GM19023 (cell line): ENCODE results near the gene GALNT8.
"Not testable (repeated sequence)": the region's sequence is repeated elsewhere in the genome, so short reads cannot be mapped to it uniquely, and the experiment has no call there.

Source experiments
- ATAC-seq: cut with Tn5 transposase; IDR thresholded peaks from one replicate; pipeline ENCODE4 v1.9.1; 2021; ENCODE audit warnings: mild to moderate bottlenecking, moderate library complexity; ENCODE audit not compliant: unreplicated experiment

Gene GALNT8, protein sequence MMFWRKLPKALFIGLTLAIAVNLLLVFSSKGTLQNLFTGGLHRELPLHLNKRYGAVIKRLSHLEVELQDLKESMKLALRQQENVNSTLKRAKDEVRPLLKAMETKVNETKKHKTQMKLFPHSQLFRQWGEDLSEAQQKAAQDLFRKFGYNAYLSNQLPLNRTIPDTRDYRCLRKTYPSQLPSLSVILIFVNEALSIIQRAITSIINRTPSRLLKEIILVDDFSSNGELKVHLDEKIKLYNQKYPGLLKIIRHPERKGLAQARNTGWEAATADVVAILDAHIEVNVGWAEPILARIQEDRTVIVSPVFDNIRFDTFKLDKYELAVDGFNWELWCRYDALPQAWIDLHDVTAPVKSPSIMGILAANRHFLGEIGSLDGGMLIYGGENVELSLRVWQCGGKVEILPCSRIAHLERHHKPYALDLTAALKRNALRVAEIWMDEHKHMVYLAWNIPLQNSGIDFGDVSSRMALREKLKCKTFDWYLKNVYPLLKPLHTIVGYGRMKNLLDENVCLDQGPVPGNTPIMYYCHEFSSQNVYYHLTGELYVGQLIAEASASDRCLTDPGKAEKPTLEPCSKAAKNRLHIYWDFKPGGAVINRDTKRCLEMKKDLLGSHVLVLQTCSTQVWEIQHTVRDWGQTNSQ

GRCh38 chr12:4719821-4720636, at the start of gene GALNT8:
TSS of gene GALNT8 (plus strand) at chr12:4720400. CDS start at chr12:4720678, 278 bp downstream.
- ATAC-seq: no peak

DNA sequence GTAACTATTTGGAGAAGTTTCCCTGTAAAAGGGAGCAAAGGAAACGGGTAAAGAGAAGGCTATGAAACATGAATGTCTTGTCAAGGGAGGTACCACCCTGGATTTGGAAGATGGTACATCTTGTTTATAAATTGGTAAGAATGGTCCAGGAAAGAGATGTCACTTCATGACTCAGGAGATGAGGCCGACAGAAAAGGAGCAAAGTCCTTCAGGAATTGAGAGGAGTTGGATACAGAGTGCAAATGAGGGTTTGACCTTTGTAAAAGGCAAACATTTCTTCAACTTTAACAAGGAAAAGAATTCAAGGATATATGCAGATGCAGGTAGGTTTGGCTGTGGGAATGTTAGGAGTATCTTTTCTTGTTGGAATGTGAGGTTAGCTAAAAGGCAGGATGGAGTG, 40.5 kb upstream of the GALNT8 start:
- no peak for ATAC-seq

GRCh38 chr12:4681732-4682131, 38.5 kb upstream of the GALNT8 start:
- no peak for ATAC-seq

- ATAC-seq: no peak
Observed at GRCh38 chr12:4685317-4685716, 34.9 kb upstream of the GALNT8 start.

DNA sequence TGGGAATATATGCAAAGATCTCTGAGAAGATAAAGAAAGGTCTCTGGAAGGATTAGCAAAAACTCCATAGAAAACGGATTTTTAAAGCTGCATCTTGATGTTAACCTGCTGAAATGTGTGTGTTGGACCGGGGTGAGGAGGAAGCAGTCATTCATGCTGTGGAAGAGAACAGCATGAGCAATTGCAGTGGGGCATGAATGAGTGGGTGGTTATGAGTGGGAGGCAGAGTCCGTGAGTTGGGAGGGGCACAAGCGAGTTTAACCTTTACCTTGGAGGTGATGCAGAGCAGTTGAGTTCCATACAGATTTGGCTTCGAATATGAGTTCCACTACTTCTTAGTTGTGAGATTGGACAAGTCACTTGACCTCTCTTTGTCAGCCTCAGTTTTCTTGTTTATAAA, 29.4 kb upstream of the GALNT8 start:
- no peak for ATAC-seq

- ATAC-seq: no peak
Observed at GRCh38 chr12:4700621-4701026, 19.6 kb upstream of the GALNT8 start.

DNA sequence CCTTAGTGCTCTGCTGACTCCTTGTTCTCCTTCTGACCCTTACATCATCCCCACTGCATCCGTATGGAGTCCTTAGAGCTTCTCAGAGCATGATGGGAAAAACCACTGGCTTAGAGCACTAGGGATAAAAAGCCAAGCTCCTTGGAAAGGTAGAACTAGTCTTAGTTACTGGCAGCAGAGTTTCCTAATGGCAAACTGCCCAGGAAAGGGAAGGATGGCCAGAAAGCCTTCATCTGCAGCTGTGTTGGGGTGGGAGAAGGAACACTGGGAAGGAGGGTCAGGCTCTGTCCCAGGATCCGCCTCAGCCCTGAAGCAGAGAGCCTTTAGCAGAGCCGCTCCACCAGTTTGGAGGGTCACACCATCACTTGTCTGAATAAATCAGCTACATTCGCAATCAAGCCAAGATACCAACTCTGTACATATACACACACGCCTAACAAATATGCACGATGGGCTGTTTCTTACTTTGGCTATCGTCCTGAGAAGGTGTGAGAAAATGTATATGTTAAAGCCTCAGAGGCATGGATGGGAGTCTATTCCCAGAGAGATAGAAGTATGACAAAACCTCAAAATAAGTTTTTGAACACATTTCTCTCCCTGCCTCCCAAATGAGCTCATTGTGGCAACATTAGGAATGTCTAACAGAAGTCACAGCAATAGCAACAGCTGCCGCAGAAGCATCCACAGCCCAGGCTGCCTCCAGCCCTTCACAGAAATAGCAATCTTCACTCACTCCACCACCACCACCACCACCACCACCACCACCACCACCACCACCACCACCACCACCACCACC, 18.6 kb upstream of the GALNT8 start:
- ATAC-seq: no peak

- no peak for ATAC-seq
Observed at GRCh38 chr12:4703676-4704075, 16.5 kb upstream of the GALNT8 start.

DNA sequence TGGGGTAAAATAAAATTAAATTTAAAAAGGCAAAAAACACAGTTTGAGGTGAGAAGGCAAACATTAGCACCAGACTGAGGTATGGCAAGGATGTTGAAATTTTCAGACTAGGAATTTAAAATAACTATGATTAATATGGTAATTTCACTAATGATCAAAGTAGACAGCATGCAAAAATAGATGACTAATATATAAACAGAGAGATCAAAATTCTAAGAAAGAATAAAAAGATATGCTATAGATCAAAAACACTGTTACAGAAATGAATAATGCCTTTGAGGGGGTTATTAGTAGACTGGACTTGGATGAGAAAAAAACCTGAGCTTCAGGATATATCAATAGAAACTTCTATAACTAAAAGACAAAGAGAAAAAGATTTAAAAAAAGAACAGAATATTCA, 14.4 kb upstream of the GALNT8 start:
- no peak for ATAC-seq

- no peak for ATAC-seq
Observed at GRCh38 chr12:4707306-4707705, 12.9 kb upstream of the GALNT8 start.

DNA sequence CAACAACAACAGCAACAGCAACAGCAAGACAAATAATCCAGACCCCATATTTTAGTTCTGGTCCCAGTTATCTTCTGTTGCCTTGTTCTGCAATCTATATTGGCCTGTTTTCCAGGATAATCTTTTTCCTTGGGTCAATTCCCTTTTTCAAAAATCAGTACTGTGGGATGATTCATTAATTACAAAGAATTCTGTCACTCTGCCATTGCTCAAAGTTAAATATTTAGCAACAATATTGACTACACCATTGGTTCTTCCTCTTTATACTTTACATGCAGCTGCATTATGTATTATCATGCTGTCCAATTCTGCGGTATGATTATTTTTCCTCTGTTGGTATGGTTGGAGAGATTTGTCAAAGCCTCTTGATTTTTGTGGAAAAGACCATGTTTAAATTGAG, 10.1 kb upstream of the GALNT8 start:
- no peak for ATAC-seq

DNA sequence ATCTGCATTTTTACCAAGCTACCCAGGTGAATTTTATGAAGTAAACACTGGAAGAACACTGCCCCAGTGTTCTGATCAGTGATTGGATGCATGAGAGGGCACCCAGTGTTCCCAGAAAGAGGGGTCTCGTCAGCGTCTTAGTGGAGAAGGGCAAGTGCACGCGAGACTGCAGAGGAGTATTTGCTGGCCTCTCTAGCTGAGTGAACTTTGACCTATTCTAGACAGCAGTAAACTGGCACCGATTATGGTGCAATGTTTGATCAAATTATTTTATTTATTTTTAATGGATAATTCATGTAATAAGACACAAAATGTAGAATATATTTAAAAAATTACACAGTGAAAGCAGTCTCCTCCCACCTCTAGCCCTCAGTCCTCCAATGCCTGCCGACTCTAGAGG, 5.3 kb upstream of the GALNT8 start:
- ATAC-seq: no peak

GRCh38 chr12:4717806-4718205, 2.4 kb upstream of the GALNT8 start:
- ATAC-seq: no peak

- no peak for ATAC-seq
Observed at GRCh38 chr12:4720637-4720995, 416 bp downstream of the GALNT8 start.

DNA sequence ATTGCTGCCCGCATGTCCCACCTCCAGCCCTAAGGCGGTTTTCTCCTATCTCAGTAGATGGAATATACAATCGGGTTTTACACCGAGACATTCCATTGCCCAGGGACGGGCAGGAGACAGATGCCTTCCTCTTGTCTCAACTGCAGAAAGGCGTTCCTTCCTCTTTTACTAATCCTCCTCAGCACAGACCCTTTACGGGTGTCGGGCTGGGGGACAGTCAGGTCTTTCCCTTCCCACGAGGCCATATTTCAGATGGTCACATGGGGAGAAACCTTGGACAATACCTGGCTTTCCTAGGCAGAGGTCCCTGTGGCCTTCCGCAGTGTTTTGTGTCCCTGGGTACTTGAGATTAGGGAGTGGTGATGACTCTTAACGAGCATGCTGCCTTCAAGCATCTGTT, 1.4 kb downstream of the GALNT8 start:
- ATAC-seq: not testable (repeated sequence)

DNA sequence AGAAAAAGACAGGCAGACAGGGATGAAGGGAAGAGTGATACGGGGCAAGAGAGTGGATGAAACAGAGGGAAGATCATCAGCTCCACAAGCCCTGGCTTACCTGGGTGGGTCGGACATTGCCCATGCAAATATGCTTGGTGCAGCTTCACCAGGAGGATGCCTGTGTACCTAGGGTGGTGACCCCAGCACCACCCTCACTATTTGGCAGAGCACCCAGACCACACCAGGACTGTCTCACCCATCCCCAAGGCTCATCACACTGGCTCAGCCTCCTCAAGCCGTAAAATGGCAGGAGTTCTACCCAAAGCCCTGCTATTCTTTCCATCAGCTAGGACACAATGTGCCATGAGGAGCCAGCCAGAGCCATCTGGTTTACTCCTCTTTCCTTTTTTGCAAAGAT, 3.0 kb downstream of the GALNT8 start:
- ATAC-seq: no peak

- ATAC-seq: no peak
Observed at GRCh38 chr12:4725057-4725456, 4.9 kb downstream of the GALNT8 start.

DNA sequence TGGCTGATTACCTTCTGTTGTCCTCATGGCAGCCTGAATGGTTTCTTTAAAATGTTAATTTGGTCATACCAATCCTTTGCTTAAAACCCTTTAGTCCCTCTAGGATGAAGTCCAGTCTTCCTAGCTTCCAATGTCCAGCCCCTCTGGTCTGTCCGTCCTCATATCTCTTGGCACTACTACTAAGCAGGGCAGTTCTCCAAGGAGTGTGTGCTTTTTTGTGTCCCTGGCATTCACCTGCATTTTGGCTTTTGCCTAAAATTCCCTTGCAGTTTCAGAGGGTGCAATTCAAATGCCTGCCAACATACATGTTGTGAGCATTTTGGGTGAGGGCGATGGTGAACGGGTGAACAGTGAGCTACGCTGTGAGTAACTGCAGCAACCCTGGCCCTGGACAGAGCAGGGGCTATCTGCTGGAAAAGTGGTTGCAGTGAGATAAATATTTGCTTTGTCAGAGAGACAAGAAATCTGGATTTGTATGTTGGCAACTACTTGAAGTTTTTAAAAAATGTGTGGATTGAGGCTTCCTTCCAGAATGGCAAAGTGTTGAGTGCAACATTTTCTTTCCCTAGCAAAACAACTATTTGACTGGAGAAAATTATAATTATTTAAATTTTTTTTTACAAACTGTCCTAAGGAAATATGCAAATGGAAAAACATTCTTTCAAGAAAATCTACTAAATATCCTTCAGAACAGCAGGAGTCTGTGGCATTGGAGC, 14.6 kb downstream of the GALNT8 start:
- ATAC-seq: no peak

- no peak for ATAC-seq
Observed at GRCh38 chr12:4736091-4736490, 15.9 kb downstream of the GALNT8 start.

DNA sequence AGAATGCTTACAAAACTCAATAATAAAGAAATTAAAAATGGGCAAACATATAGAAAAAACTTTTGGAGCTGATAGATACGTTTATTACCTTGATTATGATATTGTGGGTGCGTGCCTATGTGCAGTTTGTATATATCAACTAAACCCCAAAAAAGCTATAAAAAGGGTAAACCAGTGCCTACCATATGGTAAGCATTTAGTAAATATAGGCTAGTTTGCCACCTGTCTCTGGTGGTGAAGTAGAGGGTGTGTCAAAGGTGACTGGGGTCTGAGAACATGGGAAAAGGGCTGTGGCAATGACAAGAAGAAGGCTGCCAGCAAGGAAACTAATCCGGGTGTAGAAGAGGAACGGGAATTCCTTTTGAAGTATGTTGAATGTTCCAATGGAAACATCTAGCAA, 18.3 kb downstream of the GALNT8 start:
- no peak for ATAC-seq
